ENCODE results near the gene RPL39.
"Not testable (repeated sequence)": the region's sequence is repeated elsewhere in the genome, so short reads cannot be mapped to it uniquely, and the experiment has no call there.

Gene RPL39

DNA sequence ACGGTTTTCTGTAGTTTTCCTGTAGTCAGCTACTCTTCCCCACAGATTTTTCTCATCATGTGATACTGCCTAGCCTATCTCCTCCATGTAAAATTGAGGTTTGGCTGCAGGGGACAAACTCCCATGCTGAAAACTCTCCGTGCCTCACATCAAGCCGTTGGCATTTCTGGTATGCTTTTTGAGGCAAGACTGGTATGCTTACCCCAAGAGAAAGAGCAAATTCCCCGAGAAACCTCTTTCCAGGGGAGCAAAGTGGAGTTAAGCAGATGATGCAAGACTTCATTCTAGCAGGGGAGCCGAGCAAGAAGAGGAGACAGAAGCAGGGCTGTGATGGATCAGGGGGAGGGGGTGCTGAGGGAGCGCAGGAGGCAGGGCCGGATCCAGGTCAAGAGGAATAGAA, 28.2 kb downstream of the RPL39 start:
- DNase-seq (ENCODE audit: low read depth), result peak; percentile 92

DNA sequence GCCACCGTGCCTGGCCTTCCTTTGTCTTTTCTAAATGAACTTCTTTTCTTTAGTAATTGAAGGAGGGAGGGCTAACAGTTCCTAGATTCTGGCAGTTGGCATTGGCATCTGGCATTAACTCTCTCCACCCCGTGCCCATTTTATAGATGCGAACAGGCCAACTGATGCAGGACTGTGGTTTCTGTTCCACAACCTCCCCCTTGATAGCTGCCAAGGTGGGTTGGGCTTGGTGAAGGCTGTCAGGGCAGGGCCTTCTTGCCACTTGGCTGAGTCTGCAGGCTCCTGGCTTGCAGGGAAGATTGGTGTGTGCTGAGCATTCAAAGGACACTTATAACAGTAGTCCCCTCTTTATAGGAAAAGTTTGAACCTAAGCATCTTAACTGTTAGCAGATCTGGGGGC, 28.7 kb downstream of the RPL39 start:
- peak; percentile 61 for DNase-seq (ENCODE audit: low read depth)

- DNase-seq (ENCODE audit: low read depth), result no peak
These were observed 31.2 kb downstream of the RPL39 start for GRCh38 chrX:119760026-119760877.

DNA sequence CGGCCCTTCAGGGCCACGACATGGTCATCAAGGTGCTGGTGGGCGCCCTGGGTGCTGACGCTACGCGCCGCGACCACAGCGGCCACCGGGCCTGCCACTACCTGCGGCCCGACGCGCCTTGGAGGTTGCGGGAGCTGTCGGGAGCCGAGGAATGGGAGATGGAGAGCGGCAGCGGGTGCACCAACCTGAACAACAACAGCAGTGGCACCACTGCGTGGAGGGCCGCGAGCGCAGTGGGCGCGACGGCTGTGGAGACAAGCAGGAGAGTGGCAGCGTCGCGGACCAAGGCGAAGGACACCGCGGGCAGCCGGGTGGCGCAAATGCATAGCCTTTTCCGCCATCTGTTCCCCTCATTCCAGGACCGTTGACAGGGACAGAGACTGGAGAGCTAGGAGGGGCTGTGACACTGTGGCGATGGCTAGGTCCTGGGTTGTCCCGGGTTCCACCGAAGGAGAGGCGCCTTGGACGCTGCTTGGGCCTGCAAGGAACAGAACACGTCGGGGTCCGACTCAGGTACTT, 32.1 kb downstream of the RPL39 start:
- no peak for DNase-seq (ENCODE audit: low read depth)

- peak; percentile 27 for DNase-seq (ENCODE audit: low read depth)
These were observed 32.6 kb downstream of the RPL39 start for GRCh38 chrX:119758731-119759247.

- DNase-seq (ENCODE audit: low read depth), result peak; percentile 44
These were observed 33.3 kb downstream of the RPL39 start, which contains the start of gene SOWAHD for GRCh38 chrX:119757979-119758730. Gene SOWAHD, plus strand, starts transcription at chrX:119758588. Its CDS starts 80 bp downstream, at chrX:119758668.

GRCh38 chrX:119757646-119757978, 33.8 kb downstream of the RPL39 start:
- DNase-seq (ENCODE audit: low read depth), result no peak

- no peak for DNase-seq (ENCODE audit: low read depth)
These were observed 34.3 kb downstream of the RPL39 start for GRCh38 chrX:119756926-119757635.

- no peak for DNase-seq (ENCODE audit: low read depth)
These were observed 35.4 kb downstream of the RPL39 start for GRCh38 chrX:119755981-119756533.

DNA sequence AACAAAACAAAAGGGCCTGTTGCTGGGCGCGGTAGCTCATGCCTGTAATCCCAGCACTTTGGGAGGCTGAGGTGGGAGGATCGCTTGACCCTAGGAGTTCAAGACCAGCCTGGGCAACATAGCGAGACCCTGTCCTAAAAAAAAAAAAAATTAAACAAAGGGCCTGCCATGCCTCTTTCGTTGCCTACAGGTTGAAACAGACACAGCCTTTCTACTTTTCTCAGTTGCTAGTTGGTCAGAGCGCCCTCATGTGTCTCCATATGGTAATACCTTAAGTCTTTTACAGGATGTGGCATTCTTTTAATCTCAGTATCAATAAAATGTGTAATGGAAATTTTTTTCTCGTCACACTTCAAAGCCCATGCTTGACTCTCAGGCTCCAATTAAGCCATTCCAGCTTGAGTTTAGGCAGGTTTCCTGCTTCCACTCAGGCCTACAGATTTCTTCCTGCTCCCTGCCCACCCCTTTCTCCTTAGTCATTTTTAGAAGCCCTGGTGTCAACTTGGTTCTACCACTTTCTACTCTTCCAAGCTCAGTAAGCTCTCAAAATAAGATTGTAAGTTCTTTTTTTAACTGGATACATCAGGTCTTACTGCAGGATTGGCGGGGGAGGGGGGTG, 37.7 kb downstream of the RPL39 start:
- DNase-seq (ENCODE audit: low read depth), result peak; percentile 52

DNA sequence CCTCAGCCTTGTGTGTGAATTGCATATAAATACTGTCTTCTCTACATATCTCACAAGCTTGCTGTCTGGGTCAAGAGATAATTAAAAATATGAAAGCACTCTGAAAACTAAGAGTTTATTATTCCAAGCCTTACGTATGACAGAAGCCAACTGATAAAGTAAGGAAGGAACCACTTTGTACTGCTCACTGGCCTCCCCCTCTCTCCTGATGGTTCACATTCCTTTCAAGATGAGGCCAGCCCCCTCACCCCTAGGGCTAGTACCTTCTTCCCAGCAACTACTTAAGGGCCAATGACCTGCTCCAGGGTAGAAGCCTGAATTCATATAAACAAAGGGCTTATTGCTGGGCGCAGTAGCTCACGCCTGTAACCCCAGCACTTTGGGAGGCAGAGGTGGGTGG, 38.4 kb downstream of the RPL39 start:
- no peak for DNase-seq (ENCODE audit: low read depth)

- not testable (repeated sequence) for DNase-seq (ENCODE audit: low read depth)
These were observed 40.7 kb downstream of the RPL39 start for GRCh38 chrX:119750751-119751150.

DNA sequence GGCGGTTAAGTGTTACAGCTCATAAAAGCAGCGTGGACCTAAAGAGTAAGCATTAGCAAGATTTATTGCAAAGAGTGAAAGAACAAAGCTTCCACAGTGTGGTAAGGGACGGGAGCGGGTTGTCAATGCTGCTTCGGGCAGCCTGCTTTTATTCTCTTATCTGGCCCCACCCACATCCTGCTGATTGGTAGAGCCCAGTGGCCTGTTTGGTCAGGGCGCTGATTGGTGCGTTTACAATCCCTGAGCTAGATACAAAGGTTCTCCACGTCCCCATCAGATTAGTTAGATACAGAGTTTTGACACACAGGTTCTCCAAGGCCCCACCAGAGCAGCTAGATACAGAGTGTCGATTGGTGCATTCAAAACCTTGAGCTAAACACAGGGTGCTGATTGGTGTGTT, 41.3 kb downstream of the RPL39 start:
- not testable (repeated sequence) for DNase-seq (ENCODE audit: low read depth)

GRCh38 chrX:119745283-119745848, 46.1 kb downstream of the RPL39 start:
- no peak for DNase-seq (ENCODE audit: low read depth)

GRCh38 chrX:119738742-119739141, 52.7 kb downstream of the RPL39 start:
- no peak for DNase-seq (ENCODE audit: low read depth)

All from EH (cell line).